GM21526 (cell line): Measurements from ENCODE around the gene CRYBG1.
"Not testable (repeated sequence)": the region's sequence is repeated elsewhere in the genome, so short reads cannot be mapped to it uniquely, and the experiment has no call there.

ENCODE experiments used
- ATAC-seq: cut with Tn5 transposase; IDR thresholded peaks from one replicate; pipeline ENCODE4 v1.9.1; 2021; ENCODE audit warnings: moderate library complexity; ENCODE audit not compliant: unreplicated experiment, low FRiP score

Gene CRYBG1

DNA sequence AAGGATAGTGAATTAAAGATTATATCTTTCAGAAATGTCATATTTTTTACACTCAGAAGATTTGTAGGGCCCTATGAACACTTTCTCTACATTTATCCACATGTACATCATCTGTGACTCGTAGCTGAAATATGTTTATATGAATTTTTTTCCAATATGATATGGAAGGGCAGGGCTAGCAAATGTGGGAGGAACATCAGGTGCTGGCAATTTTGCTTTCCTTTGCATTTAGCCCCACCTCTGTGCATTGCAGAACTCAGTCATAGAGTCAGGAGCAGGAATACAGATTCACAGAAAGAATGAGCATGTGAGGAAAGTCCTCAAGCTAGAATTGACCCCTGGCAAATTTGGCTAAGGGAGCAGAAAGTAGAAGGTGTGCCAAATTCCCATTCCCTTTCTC, 129.9 kb downstream of the CRYBG1 start:
- ATAC-seq = no peak

DNA sequence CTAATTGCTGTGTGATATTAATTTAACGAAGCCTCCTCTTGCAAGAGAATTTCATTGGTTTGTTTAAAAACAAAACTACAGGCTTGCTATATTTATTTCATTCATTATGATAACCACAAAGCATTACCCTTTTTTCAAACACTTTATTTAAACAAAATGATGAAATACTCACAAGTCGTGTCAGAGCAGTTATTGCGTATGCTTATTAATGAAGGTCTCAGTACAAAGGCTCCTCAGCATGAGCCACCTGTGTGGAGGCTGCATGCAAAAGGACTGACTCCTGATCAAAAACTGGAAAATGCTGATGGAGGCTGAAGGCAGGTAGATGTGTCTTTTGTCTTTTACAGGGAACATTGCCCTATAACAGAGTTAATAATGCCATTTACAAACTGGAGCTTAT, 130.5 kb downstream of the CRYBG1 start:
- no peak for ATAC-seq

DNA sequence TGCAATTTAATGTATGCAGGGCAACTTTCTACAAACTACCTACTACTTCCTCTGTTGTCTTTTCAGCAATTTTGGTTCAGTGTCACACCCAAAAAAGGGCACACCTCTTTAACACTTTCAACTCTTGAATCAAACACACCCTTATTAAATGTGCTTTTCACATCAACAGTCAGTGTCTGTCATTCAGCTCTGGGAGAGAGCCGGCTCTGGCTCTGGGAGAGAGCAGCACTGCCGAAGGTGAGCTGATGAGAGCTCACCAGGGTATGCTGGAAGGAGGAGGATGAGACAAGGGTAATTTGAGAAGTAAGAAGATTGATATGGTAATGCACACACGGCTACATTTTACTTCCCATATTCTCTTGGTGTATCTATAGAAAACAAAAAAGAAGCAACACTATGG, 134.5 kb downstream of the CRYBG1 start:
- ATAC-seq = no peak

DNA sequence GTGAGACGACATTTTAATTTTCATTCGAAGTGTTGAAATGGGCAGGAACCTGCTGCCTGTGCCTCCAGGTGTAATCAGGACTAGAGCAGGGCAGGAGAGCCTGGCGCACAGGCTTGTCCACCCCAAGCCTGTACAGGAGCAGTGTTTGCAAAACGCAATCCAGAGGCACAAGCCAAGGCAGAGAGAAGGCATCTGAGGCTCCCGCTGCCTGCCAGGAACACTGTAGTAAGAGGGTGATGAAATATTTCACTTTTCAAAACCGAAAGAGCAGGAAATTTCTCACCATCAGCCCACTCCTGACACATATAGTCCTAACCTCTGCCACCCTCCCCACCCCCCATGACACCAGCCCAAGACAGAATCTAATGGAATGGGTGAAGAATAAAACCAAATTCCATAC, 136.3 kb downstream of the CRYBG1 start:
- no peak for ATAC-seq

DNA sequence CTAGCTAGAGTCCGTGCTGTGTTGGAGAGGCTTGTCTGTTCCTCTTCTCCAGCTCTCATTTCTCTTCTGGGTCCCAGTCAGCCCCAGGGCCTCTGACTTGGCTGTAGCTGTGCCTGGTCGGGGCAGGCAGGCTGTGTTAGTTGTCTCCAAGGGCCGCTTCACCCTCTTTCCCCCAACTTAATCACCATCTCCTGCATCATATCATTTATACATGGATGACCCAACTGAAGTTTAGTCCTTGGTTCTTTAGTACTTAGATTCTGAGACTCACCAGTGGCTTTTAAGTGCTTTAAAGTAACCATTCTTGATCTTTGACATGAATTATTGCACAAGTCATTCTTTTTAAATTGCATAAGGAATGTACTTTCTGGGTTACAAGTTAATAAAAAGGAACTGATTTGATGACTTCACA, 141.4 kb downstream of the CRYBG1 start:
- no peak for ATAC-seq

DNA sequence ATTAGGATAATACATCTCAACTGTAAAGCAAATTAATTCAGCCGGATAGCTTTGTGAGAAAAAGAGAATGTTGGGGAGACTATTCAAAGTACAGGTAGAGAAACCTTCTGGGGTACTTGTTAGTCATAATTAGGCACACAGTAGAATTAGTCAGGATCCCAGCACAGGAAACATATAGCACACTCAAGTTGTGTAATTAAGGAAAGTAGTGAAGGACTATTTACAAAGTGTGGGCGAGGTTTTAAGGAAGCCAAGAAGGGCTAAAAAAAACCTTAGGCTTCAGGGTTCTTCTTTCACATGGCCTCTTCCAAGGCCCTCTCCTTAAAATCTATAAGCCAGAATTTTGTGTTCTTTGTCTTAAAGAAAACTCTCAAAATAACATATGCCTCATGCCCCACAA, 142.0 kb downstream of the CRYBG1 start:
- no peak for ATAC-seq

DNA sequence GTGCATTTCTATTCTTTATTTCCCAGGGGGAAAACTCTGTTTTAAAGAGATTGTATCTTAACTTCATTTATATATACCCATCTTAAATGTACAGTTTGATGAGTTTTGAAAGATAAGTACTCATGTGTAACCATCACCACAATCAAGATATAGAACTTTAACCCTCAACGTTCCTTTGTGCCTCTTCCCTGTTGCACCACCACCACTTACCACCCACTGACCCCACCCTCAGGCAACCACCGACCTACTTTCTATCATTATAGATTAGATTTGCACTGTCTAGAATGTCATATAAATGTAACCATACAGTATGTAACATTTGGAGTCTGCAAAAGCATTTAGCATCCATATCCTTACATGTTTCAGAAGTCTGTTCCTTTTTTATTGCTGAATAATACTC, 147.8 kb downstream of the CRYBG1 start:
- ATAC-seq = no peak

DNA sequence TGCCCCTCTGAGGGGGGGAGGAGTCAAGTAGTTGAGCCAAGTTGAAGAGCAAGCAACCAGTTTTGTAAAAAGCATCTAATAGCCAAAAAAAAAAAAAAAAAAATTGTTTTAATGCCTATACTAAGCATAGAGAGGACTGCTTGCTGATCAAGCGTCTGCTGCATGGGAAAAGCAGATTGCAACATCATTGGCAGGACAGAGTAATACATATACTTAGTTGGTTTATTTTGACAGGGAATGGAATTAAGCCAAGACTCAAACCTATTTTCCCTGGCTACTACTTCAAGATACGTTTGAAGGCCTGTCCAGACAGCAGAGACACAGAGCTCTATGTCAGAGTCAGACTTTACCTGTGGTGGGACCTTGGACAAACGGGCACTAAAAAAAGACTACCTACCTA, 148.3 kb downstream of the CRYBG1 start:
- no peak for ATAC-seq

DNA sequence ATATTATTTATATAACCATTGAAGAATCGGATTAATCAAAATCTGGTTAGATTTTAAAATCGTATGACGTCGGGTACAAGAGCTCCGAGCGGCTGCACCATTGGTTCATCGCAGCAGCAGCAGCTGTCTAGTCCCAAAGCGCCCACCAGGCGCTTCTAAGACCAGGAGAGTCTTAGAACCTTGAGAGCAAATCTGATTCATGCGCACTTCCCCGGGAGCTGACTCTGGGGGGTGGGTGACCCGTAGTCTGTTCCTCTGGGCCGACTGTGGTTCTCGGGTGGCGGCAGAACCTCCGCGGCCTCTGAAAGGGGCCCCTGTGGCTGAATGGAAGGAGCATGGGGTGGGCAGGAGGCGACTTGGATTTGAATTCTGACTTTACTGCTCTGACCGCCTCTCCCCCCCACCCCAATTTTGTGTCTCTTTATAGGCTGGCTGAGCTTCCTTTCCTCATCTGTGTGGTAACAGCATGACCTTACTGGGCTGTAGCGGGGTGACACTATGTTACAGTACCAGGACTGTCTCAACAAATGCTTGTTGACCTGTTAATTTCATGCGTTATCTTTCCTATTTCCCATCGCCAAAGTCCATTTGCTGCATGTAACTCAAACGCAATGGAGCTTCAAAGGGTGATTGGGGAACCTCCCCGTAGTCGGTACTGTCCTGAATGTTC, 149.0 kb downstream of the CRYBG1 start:
- no peak for ATAC-seq

DNA sequence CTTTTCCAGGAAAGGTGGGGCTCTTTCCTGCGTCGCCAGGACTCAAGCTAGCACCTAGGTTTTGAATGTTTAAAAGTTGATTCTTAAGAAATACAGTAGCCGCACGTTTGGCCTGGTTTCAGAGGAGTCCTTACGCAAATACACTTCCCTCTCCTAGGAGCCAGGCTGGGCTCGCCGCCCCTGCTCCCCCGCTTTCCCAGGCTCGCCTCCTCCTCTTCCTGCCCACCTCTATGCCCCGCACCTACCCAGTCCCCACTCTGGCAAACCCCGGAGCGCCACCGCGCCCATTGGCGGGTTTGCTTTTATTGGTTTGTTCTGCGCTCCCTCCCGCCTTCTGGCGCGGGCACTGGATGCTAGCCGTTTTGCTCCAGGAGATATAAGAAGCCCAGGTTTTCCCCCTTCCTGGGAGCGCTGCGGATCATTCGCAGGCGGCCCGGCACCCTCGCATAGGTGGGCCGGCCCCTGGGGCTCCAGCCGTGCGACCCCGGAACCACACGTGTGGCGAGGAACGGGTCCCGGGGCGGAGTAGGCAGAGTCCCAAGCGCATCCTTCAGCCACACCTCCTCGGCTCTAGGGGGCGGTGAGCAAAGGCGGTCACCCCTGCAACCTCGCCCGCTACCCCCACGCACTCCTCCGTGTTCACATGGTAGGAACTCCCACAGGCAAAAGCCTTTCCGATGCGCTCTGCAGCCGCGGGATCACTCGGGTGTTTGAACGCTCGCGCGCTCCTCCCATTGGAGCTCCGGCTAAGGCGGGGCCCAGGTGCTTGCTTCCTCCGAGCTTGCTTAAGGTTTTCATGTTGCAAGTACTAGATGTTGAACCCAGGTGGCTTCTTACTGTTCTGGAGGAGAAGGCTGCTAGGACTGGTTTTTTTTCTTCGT, 149.8 kb downstream of the CRYBG1 start:
- no peak for ATAC-seq

DNA sequence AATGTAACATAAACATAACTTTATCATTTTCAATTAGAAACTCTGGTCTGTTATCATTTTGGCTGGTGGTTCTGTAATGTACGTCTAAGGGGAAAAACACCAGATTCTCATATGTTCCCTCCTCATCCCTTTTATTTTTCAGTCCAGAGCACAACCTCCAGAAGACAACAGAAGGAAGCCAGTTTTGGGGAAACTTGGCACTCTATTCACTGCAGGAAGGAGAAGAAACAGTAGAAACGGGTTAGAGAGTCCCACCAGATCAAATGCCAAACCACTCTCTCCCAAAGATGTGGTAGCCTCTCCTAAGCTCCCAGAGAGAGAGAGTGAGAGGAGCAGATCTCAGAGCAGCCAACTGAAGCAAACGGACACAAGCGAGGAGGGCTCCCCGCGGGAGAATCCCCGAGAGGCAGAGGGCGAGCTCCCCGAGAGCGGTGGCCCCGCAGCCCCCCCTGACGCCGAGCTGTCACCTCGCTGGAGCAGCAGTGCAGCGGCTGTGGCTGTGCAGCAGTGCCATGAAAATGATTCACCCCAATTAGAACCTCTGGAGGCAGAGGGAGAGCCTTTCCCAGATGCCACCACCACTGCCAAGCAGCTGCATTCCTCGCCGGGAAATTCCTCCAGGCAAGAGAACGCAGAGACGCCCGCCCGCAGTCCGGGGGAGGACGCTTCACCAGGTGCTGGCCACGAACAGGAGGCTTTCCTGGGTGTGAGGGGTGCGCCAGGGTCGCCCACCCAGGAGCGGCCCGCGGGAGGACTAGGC, 151.0 kb downstream of the CRYBG1 start:
- peak; percentile 10 for ATAC-seq

DNA sequence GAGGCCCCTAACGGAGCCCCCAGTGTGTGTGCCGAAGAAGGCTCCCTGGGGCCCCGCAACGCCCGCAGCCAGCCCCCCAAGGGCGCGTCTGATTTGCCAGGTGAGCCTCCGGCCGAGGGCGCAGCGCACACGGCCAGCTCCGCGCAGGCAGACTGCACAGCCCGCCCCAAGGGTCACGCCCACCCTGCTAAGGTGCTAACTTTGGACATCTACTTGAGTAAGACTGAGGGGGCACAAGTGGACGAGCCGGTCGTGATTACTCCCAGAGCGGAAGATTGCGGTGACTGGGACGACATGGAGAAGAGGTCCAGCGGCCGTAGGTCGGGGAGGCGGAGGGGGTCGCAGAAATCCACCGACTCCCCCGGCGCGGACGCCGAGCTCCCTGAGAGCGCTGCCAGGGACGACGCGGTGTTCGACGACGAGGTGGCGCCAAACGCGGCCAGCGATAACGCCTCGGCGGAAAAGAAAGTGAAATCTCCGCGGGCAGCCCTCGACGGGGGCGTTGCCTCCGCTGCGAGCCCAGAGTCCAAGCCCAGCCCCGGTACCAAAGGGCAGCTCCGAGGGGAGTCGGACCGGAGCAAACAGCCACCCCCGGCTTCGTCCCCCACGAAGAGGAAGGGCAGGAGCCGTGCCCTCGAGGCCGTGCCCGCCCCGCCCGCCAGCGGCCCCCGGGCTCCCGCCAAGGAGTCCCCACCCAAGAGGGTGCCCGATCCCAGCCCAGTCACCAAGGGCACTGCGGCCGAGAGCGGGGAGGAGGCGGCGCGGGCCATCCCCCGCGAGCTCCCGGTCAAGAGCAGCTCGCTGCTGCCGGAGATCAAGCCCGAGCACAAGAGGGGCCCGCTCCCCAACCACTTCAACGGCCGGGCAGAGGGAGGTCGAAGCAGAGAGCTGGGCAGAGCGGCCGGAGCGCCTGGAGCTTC, 151.8 kb downstream of the CRYBG1 start:
- peak; percentile 61 for ATAC-seq

DNA sequence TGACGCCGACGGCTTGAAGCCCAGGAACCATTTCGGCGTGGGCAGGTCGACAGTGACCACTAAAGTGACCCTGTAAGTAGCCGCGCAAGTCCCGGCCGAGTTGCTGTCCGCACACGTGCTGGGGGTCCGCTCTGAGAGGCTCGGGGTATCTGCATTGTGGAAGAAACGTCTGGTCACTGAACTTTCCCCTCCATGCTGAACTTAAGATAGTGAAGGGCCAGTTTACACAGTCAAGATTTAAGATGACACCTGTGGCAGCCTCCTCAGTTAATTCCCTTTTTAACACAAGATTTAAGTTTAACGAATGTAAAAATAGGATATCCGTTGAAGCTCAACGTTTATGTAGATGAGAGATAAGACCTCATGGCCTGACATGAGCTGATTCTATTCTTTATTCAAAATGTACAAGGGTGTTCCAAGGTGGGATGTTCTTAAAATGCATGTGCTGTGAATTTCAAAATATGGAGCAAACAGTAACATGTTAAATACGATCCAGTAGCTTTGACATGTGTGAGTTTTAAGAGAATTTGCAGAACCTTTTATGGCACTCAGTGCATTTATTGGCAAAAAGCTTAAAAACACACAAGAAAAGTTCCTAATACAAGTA, 152.6 kb downstream of the CRYBG1 start:
- peak; percentile 6 for ATAC-seq

DNA sequence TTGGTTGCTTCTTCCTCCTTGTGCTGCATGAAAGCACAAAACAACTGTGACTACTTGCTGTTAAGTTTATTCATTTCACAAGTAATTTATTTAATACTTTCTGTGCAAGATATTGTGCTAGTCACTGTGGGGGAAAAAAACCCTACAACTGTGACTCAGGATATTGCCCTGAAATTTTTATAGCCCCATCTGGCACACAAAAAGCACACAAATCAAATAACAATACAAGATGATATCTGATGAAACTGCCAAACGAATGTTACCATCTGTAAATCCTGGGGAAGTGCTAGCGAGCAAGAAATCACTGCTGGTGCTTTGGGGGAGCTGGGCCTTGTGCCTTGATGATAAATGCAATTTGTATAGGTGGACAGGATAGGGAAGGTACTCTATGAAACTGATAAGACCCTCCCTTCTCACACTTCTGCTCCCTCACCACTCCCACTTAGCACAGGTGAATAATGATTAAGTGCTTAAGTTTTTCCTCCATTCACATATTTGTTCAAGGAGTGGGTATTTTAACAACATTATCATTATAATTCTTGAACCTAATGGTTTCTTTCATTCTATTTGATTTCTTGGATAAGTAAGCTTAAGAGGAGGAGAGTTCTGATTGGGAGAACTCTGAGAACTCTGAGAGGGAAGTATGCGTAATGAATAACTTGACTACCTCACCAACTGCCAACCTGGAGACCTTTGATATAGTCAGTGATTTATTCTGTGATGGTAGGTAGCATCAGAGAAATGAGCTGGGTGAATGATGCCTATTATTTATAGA, 153.5 kb downstream of the CRYBG1 start:
- no peak for ATAC-seq

DNA sequence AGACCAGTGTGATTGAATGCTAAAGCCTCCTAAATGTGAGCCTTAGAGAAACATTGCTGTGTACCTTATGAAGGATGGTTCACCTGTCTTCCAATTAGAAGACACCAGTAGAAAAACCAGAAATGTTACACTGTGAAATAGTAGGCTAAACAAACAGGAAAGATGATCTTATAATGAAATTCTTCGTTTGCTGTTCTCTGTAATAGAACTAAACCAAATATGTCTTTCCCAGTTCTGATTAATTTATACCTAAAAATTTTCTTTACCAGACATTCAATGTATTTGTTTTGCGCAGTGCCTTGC, 154.0 kb downstream of the CRYBG1 start:
- ATAC-seq = no peak

DNA sequence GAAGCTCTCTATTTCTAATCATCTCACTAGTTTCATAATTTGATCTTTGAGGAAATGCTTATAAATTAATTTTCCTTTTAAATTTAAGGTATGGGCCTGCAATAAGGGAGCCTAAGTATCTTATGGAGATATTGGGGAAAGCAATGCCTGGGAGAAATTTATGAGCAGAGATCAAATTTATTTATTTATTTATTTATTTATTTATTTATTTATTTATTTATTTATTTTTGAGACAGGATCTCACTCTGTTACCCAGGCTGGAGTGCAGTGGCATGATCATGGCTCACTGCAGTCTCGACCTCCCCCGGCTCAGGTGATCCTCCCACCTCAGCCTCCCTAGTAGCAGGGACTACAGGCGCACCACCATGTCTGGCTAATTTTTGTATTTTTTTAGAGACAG, 155.1 kb downstream of the CRYBG1 start:
- not testable (repeated sequence) for ATAC-seq

DNA sequence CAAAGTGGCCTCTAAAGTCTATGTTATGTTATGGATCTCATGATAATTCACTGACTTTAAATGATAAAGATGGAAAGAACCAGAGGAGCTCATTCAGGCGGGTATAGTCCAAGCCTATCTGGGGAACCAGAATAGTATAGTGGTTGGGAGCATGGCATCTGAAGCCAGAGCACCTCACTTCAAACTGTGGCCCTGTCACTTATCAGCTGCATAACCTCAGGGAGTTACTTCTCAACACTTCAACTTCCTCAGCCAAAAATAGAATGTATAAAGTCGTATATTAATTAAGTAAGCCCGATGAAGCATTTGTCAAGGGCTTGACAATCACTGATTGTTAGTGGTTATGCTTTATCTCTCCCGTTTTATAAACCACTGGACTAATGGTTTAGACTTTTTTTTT, 156.1 kb downstream of the CRYBG1 start:
- ATAC-seq = no peak

DNA sequence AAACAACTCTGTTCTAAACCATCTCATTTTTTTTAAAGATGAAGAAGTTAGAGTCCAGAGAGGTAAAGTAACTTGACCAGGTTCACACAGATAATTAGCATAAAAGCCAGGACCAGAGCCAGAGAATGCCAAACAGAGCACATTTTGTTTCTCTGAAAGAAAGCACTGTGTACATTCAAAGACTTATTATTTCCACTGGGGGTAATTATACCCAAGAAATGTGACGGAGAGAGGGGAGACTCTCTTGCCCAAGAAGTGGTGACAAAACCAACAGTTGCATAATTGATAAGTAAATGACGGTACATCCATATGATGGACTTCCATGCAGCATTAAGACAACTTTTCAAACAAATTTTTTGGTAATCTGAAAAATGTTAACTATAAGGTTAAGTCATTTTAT, 157.2 kb downstream of the CRYBG1 start:
- no peak for ATAC-seq

DNA sequence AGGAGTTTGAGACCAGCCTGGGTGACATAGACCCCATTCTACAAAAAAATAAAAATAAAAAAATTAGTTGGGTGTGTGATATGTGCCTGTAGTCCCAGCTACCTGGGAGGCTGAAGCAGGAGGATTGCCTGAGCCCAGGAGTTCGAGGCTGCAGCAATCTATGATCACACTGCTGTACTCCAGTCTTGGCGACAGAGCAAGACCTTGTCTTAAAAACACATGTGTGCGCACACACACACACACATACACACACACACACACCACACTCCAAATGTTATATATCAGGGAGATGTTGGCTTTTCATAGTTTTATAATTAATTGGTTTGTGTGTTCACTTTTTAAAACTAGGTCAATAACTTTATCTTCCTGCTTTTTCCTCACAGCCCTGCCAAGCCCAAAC, 158.2 kb downstream of the CRYBG1 start:
- ATAC-seq = no peak
